Memory B cell (primary cell): ENCODE measurements around the gene PRPF19.
A peak's percentile ranks its signal among the peaks of the same experiment; 100 is the strongest.

Source experiments
- ATAC-seq: fragments of 150-1000 bp; cut with Tn5 transposase; 2 replicates; pipeline ENCODE4 v1.10.0; 2021; ENCODE audit warnings: low read depth, mild to moderate bottlenecking, moderate library complexity
- DNase-seq, 2 donors: peaks; one replicate each; pipeline ENCODE4 v3.0.0; 2022; ENCODE audit warnings: low spot score in 2 of 2
- H3K27ac Mint-ChIP-seq: one replicate; pipeline ENCODE4 v1.8.0; 2022; ENCODE audit warnings: mild to moderate bottlenecking, moderate library complexity, mixed read lengths
- H3K27me3 Mint-ChIP-seq: one replicate; pipeline ENCODE4 v1.8.0; 2022; ENCODE audit warnings: mixed read lengths
- H3K36me3 Mint-ChIP-seq: one replicate; pipeline ENCODE4 v1.8.0; 2022; ENCODE audit warnings: mild to moderate bottlenecking, mixed read lengths
- H3K4me1 Mint-ChIP-seq: one replicate; pipeline ENCODE4 v1.8.0; 2022; ENCODE audit warnings: mixed read lengths
- H3K4me3 Mint-ChIP-seq: one replicate; pipeline ENCODE4 v1.8.0; 2022; ENCODE audit warnings: mild to moderate bottlenecking, moderate library complexity, mixed read lengths
- H3K9me3 Mint-ChIP-seq: one replicate; pipeline ENCODE4 v1.8.0; 2022; ENCODE audit warnings: mixed read lengths

PRPF19 gene

GRCh38 chr11:60852982-60853950, 53.1 kb downstream of the PRPF19 start:
- Mint-ChIP-seq H3K27me3 (no peaks in the 10 kb centered on the region), H3K4me3 (no peak overlapping the region), H3K4me1 (peaks cover 4% of the 10 kb centered on the region), H3K36me3 (peaks cover 26% of the 10 kb centered on the region), H3K27ac (no peak overlapping the region), H3K9me3 (no peaks in the 10 kb centered on the region)
- DNase-seq: no peak
- ATAC-seq: no peak

GRCh38 chr11:60852117-60852981, 54.0 kb downstream of the PRPF19 start:
- no peak overlapping the region for H3K4me3 Mint-ChIP-seq
- H3K36me3 Mint-ChIP-seq: peaks cover 31% of the 10 kb centered on the region
- ATAC-seq: no peak

GRCh38 chr11:60851327-60852104, 54.9 kb downstream of the PRPF19 start:
- Mint-ChIP-seq H3K4me3 (no peak overlapping the region), H3K4me1 (peaks cover 4% of the 10 kb centered on the region), H3K27me3 (no peaks in the 10 kb centered on the region), H3K9me3 (no peaks in the 10 kb centered on the region), H3K36me3 (peaks cover 34% of the 10 kb centered on the region), H3K27ac (no peak overlapping the region)
- ATAC-seq (no peak), DNase-seq (no peak)

More at GRCh38 chr11:60852117-60852981, 54.0 kb downstream of the PRPF19 start:
- H3K9me3 Mint-ChIP-seq: no peaks in the 10 kb centered on the region
- peaks cover 4% of the 10 kb centered on the region for H3K4me1 Mint-ChIP-seq
- H3K27me3 Mint-ChIP-seq: no peaks in the 10 kb centered on the region
- H3K27ac Mint-ChIP-seq: no peak overlapping the region
- no peak for DNase-seq

- no peak for ATAC-seq
- no peak overlapping the region for H3K27ac Mint-ChIP-seq
- H3K4me3 Mint-ChIP-seq: no peak overlapping the region
- no peak for DNase-seq
- H3K36me3 Mint-ChIP-seq: peaks cover 37% of the 10 kb centered on the region
- H3K4me1 Mint-ChIP-seq: peaks cover 9% of the 10 kb centered on the region
- no peaks in the 10 kb centered on the region for H3K27me3 Mint-ChIP-seq
- H3K9me3 Mint-ChIP-seq: no peaks in the 10 kb centered on the region
Measured at GRCh38 chr11:60849641-60850520, 56.5 kb downstream of the PRPF19 start.

GRCh38 chr11:60848714-60849151, 57.7 kb downstream of the PRPF19 start:
- Mint-ChIP-seq H3K9me3 (no peaks in the 10 kb centered on the region), H3K27me3 (no peaks in the 10 kb centered on the region), H3K4me3 (no peak overlapping the region), H3K27ac (no peak overlapping the region), H3K36me3 (peaks cover 38% of the 10 kb centered on the region), H3K4me1 (peaks cover 20% of the 10 kb centered on the region)
- ATAC-seq: no peak
- no peak for DNase-seq

- Mint-ChIP-seq H3K27me3 (no peaks in the 10 kb centered on the region), H3K4me3 (no peak overlapping the region), H3K4me1 (peaks cover 27% of the 10 kb centered on the region), H3K27ac (no peak overlapping the region), H3K9me3 (no peaks in the 10 kb centered on the region), H3K36me3 (peaks cover 35% of the 10 kb centered on the region)
- ATAC-seq (no peak), DNase-seq (no peak)
Measured at GRCh38 chr11:60847896-60848295, 58.5 kb downstream of the PRPF19 start.

- peaks cover 35% of the 10 kb centered on the region for H3K36me3 Mint-ChIP-seq
- no peak for DNase-seq
- no peak for ATAC-seq
- H3K4me1 Mint-ChIP-seq: peaks cover 31% of the 10 kb centered on the region
- no peak overlapping the region for H3K4me3 Mint-ChIP-seq
- H3K27ac Mint-ChIP-seq: no peak overlapping the region
- H3K9me3 Mint-ChIP-seq: no peaks in the 10 kb centered on the region
- no peaks in the 10 kb centered on the region for H3K27me3 Mint-ChIP-seq
Measured at GRCh38 chr11:60847281-60847680, 59.1 kb downstream of the PRPF19 start.

GRCh38 chr11:60845338-60845737, 61.0 kb downstream of the PRPF19 start:
- no peaks in the 10 kb centered on the region for H3K9me3 Mint-ChIP-seq
- DNase-seq: no peak

GRCh38 chr11:60844870-60845221, 61.5 kb downstream of the PRPF19 start:
- H3K9me3 Mint-ChIP-seq: no peaks in the 10 kb centered on the region
- ATAC-seq (no peak), DNase-seq (no peak)
- no peaks in the 10 kb centered on the region for H3K27me3 Mint-ChIP-seq
- no peak overlapping the region for H3K4me3 Mint-ChIP-seq
- peak overlapping the region; percentile 13 for H3K27ac Mint-ChIP-seq
- H3K4me1 Mint-ChIP-seq: peaks cover 42% of the 10 kb centered on the region
- peaks cover 20% of the 10 kb centered on the region for H3K36me3 Mint-ChIP-seq

More at GRCh38 chr11:60845338-60845737, 61.0 kb downstream of the PRPF19 start:
- Mint-ChIP-seq H3K4me3 (no peak overlapping the region), H3K36me3 (peaks cover 20% of the 10 kb centered on the region), H3K27ac (peak overlapping the region; percentile 13), H3K4me1 (peaks cover 41% of the 10 kb centered on the region), H3K27me3 (no peaks in the 10 kb centered on the region)
- no peak for ATAC-seq

- DNase-seq (no peak), ATAC-seq (no peak)
- H3K4me3 Mint-ChIP-seq: peak overlapping the region; percentile 93
- peaks cover 16% of the 10 kb centered on the region for H3K36me3 Mint-ChIP-seq
- H3K4me1 Mint-ChIP-seq: peaks cover 42% of the 10 kb centered on the region
- H3K27me3 Mint-ChIP-seq: no peaks in the 10 kb centered on the region
- peak overlapping the region; percentile 87 for H3K27ac Mint-ChIP-seq
- H3K9me3 Mint-ChIP-seq: no peaks in the 10 kb centered on the region
Measured at GRCh38 chr11:60844045-60844869, 62.1 kb downstream of the PRPF19 start.

GRCh38 chr11:60842668-60843600, 63.5 kb downstream of the PRPF19 start:
- Mint-ChIP-seq H3K27me3 (no peaks in the 10 kb centered on the region), H3K27ac (peak overlapping the region; percentile 87), H3K4me3 (peak overlapping the region; percentile 93), H3K36me3 (peaks cover 9% of the 10 kb centered on the region), H3K9me3 (no peaks in the 10 kb centered on the region), H3K4me1 (peaks cover 39% of the 10 kb centered on the region)
- DNase-seq (no peak), ATAC-seq (no peak)
